Measurements from ENCODE around the gene PCBD2.

The PCBD2 gene

DNA sequence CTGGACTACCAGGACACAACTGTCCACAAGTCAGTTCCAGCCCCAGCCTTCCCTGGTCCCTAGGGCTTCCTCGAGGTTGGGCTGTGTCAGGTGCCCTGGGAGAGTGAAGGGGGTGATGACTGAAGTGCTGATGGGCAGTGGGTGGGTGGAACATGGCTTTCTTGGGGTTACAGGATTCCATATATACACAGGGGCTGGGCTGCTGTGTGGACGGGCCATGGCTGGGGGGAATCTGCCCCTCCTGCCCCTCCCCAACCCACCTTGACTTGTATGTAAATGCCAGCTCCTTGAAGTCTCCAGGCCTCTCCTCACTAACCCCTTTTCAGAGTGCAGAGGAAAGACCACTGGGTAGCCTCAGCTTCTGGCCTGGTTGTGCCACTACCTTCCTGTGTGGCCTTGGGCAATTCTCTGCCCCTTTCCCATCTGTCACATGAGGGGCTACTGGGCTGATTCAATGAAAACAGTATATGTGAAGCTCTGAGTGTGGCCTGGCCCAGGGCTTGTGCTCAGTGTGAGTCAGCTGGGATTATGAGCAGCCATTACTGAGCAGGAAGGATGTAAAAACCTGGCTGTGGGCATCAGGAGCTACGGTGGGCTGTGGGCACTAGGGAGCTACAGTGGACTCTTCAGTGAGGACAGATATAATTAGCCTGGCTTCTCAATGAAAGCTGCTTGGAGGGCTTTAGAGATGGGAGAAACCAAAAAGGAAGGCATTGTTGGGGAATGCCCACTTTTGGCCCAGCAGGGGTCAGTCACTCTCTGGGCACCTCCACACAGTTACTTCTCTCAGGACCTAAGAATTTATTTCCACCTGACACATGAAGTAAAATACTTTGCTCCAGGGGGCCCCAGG is 105.8 kb downstream of the PCBD2 start:
- no peak overlapping the region for H3K9ac ChIP-seq (ENCODE audit: low read depth in 1 of 2, low read length in 2 of 2)
- H3K9me3 ChIP-seq (ENCODE audit: control insufficient read depth in 1 of 2, low read length in 2 of 2), result no peaks in the 10 kb centered on the region
- no peaks in the 10 kb centered on the region for H3K4me1 ChIP-seq (ENCODE audit: control insufficient read depth in 1 of 2, insufficient read depth in 2 of 2, low read length in 2 of 2)
- no peaks in the 10 kb centered on the region for H3K27me3 ChIP-seq (ENCODE audit: control insufficient read depth in 1 of 2, insufficient read depth in 2 of 2, low read length in 2 of 2)
- no peak overlapping the region for H3K4me3 ChIP-seq (ENCODE audit: low read depth in 1 of 2, low read length in 2 of 2)
- H3K27ac ChIP-seq (ENCODE audit: low read depth, low read length), result no peak overlapping the region
- no peaks in the 10 kb centered on the region for H3K36me3 ChIP-seq (ENCODE audit: control insufficient read depth in 1 of 2, insufficient read depth in 2 of 2, low read length in 2 of 2)

- H3K9me3 ChIP-seq (ENCODE audit: control insufficient read depth in 1 of 2, low read length in 2 of 2), result no peaks in the 10 kb centered on the region
- H3K4me1 ChIP-seq (ENCODE audit: control insufficient read depth in 1 of 2, insufficient read depth in 2 of 2, low read length in 2 of 2), result no peaks in the 10 kb centered on the region
- H3K27me3 ChIP-seq (ENCODE audit: control insufficient read depth in 1 of 2, insufficient read depth in 2 of 2, low read length in 2 of 2), result no peaks in the 10 kb centered on the region
- no peak overlapping the region for H3K9ac ChIP-seq (ENCODE audit: low read depth in 1 of 2, low read length in 2 of 2)
- no peak overlapping the region for H3K27ac ChIP-seq (ENCODE audit: low read depth, low read length)
- no peak overlapping the region for H3K4me3 ChIP-seq (ENCODE audit: low read depth in 1 of 2, low read length in 2 of 2)
- H3K36me3 ChIP-seq (ENCODE audit: control insufficient read depth in 1 of 2, insufficient read depth in 2 of 2, low read length in 2 of 2), result no peaks in the 10 kb centered on the region
Measured at GRCh38 chr5:135011355-135012032, 106.6 kb downstream of the PCBD2 start.

DNA sequence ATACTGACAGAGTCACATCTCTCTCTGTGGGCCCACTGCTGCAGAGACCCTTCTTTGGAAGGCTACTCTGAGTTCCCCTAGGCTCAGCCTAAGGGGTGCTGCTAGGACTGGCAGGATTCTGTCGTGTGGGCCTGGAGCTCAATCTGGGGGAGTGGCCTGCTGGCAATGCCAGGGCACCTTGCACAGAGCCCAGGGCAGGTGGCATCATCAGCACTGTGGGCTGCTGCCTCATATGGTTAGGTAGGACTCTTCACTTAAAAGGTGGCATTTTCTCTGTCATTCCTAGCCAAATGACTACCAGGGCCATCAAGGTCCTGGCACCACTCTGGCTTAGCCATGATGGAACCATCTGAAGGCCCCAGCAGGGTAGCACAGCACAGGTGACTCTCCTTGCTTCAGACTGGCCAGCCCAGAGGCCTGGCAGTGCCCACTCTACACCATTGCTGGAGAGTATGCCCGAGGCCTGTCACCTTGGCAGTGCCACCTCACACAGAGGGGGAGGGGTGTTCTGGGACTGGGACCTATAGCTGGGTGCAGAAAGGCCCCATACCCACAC is 107.2 kb downstream of the PCBD2 start:
- Histone ChIP-seq H3K4me3 (ENCODE audit: low read depth in 1 of 2, low read length in 2 of 2) (no peak overlapping the region), H3K27me3 (ENCODE audit: control insufficient read depth in 1 of 2, insufficient read depth in 2 of 2, low read length in 2 of 2) (no peaks in the 10 kb centered on the region), H3K36me3 (ENCODE audit: control insufficient read depth in 1 of 2, insufficient read depth in 2 of 2, low read length in 2 of 2) (no peaks in the 10 kb centered on the region), H3K27ac (ENCODE audit: low read depth, low read length) (no peak overlapping the region), H3K9me3 (ENCODE audit: control insufficient read depth in 1 of 2, low read length in 2 of 2) (no peaks in the 10 kb centered on the region), H3K9ac (ENCODE audit: low read depth in 1 of 2, low read length in 2 of 2) (no peak overlapping the region), H3K4me1 (ENCODE audit: control insufficient read depth in 1 of 2, insufficient read depth in 2 of 2, low read length in 2 of 2) (no peaks in the 10 kb centered on the region)
